HepG2 (cell line): ENCODE data around the gene DNAJA3.

ENCODE experiments used
- CEBPB ChIP-seq: IDR thresholded peaks from 2 replicates; pipeline ENCODE4 v1.6.1; 2011; ENCODE audit warnings: low read depth, low read length, improper control_type of control experiment, borderline replicate concordance
- CTCF ChIP-seq: sonication (generic); formaldehyde crosslinking; IDR thresholded peaks from 2 replicates; pipeline ENCODE4 v1.5.0; 2020; ENCODE audit warnings: mild to moderate bottlenecking, missing genetic modification reagents, moderate library complexity
- FOSL1 ChIP-seq: sonication (generic); formaldehyde crosslinking; IDR thresholded peaks from 2 replicates; pipeline ENCODE4 v1.9.0; 2021; ENCODE audit warnings: missing genetic modification reagents, borderline replicate concordance
- JUNB ChIP-seq: sonication (generic); formaldehyde crosslinking; IDR thresholded peaks from 2 replicates; pipeline ENCODE4 v1.8.0; 2022; ENCODE audit warnings: missing genetic modification reagents, mild to moderate bottlenecking, borderline replicate concordance
- NFE2 ChIP-seq: sonication (generic); formaldehyde crosslinking; IDR thresholded peaks from 2 replicates; pipeline ENCODE4 v1.4.0; 2020; ENCODE audit warnings: missing genetic modification reagents
- NFIC ChIP-seq: IDR thresholded peaks from 2 replicates; pipeline ENCODE4 v1.6.1; 2012; ENCODE audit warnings: mild to moderate bottlenecking, low read length, inconsistent platforms
- PBX3 ChIP-seq: sonication (generic); formaldehyde crosslinking; IDR thresholded peaks from 2 replicates; pipeline ENCODE4 v1.8.1; 2023; ENCODE audit warnings: missing genetic modification reagents, inconsistent platforms, borderline replicate concordance
- POLR2AphosphoS5 ChIP-seq: IDR thresholded peaks from 2 replicates; pipeline ENCODE4 v1.6.1; 2012; ENCODE audit warnings: low read depth, low read length
- SRF ChIP-seq: IDR thresholded peaks from 2 replicates; pipeline ENCODE4 v1.6.1; 2011; ENCODE audit warnings: mild to moderate bottlenecking, low read depth, low read length, moderate library complexity
- ZNF503 ChIP-seq: sonication (generic); formaldehyde crosslinking; IDR thresholded peaks from 2 replicates; pipeline ENCODE4 v1.4.0; 2020; ENCODE audit warnings: missing genetic modification reagents
- ZNF564 ChIP-seq: sonication (generic); formaldehyde crosslinking; IDR thresholded peaks from 2 replicates; pipeline ENCODE4 v1.8.1; 2023; ENCODE audit warnings: mild to moderate bottlenecking, missing genetic modification reagents
- ZNF572 ChIP-seq: sonication (generic); formaldehyde crosslinking; IDR thresholded peaks from 2 replicates; pipeline ENCODE4 v1.5.1; 2020; ENCODE audit warnings: mild to moderate bottlenecking, missing genetic modification reagents
- ZNF75D ChIP-seq: sonication (generic); formaldehyde crosslinking; IDR thresholded peaks from 2 replicates; pipeline ENCODE4 v1.8.1; 2023; ENCODE audit warnings: missing genetic modification reagents, mild to moderate bottlenecking, borderline replicate concordance
- ZNF883 ChIP-seq: sonication (generic); formaldehyde crosslinking; IDR thresholded peaks from 2 replicates; pipeline ENCODE4 v1.5.1; 2020; ENCODE audit warnings: mild to moderate bottlenecking, missing genetic modification reagents; ENCODE audit errors: not compliant biosample characterization

GRCh38 chr16:4486126-4486893 lies 60.6 kb downstream of the DNAJA3 start:
- TF ChIP-seq ZNF572 (no peak), CTCF (CRISPR knock-in tag) (no peak), NFE2 (CRISPR knock-in tag) (no peak), CEBPB (no peak), FOSL1 (CRISPR knock-in tag) (no peak), ZNF503 (CRISPR knock-in tag) (no peak), ZNF883 (CRISPR knock-in tag) (no peak), SRF (no peak), ZNF564 (CRISPR knock-in tag) (no peak), NFIC (no peak), JUNB (CRISPR knock-in tag) (no peak), POLR2AphosphoS5 (no peak), ZNF75D (CRISPR knock-in tag) (no peak), PBX3 (CRISPR knock-in tag) (no peak)
